Psoas muscle (tissue), 8 donors: ENCODE measurements around the gene NRTN. TPM values are rescaled to one million over a fixed set of nuclear protein-coding genes. Genes with fewer than 3 reads are reported as not detected.

Source experiments
- ATAC-seq, 4 donors: fragments of 200-7000 bp; cut with Tn5 transposase; one replicate each; pipeline ENCODE4 v1.9.1; 2020; ENCODE audit warnings: moderate library complexity in 3 of 4, mild to moderate bottlenecking in 2 of 4
- DNase-seq, 2 donors: peaks; one replicate each; pipeline ENCODE4 v3.0.0-alpha.2; 2020
- H3K27ac ChIP-seq: fragments of 200-600 bp; one replicate; pipeline ENCODE4 v1.8.0; 2022
- H3K27me3 ChIP-seq, 3 donors: fragments of 200-600 bp in 1 of 3; one replicate each; pipeline versions ENCODE4 v1.6.1 to v1.8.0; 2013 to 2022; ENCODE audit warnings: low read length in 2 of 3, mild to moderate bottlenecking in 2 of 3, moderate library complexity in 1 of 3; ENCODE audit not compliant: insufficient read depth in 3 of 3
- H3K36me3 ChIP-seq, 2 donors: fragments of 200-600 bp in 1 of 2; one replicate each; pipeline versions ENCODE4 v1.6.1 to v1.8.0; 2013 to 2022; ENCODE audit warnings: low read depth in 1 of 2, mild to moderate bottlenecking in 1 of 2, moderate library complexity in 1 of 2; ENCODE audit not compliant: insufficient read depth in 1 of 2
- H3K4me1 ChIP-seq: fragments of 200-600 bp; one replicate; pipeline ENCODE4 v1.8.0; 2022
- H3K4me3 ChIP-seq: fragments of 200-600 bp; one replicate; pipeline ENCODE4 v1.8.0; 2022; ENCODE audit warnings: mild to moderate bottlenecking
- H3K9me3 ChIP-seq: fragments of 200-600 bp; one replicate; pipeline ENCODE4 v1.8.0; 2022
- WGBS, 3 donors: extraction: QIAGEN DNeasy Blood & Tissue Kit; methylation state at CpG; one replicate each; pipeline versions ENCODE4 v1.1.6 to v1.1.7; 2013; 5-methylcytosine and 5-hydroxymethylcytosine counted together
- intact Hi-C, 2 donors: fragments of 100-400 bp; cut with DNase I; formaldehyde crosslinking; loops; one replicate each; pipeline versions ENCODE4 v1.11.0 to v1.14.2; 2022
- polyA plus RNA-seq, 3 donors: library from polyadenylated mRNA; stranded (reverse); fragments of 200-250 nt; gene quantifications; one replicate each; pipeline ENCODE4 v1.2.3, GENCODE V29; 2013
- total RNA-seq, 4 donors: library from RNA; stranded (reverse); fragmentation: NEBNext Ultra II Directional in 2 of 4; extraction: Animal tissue kit (Norgen Biotek cat#: 25700) in 2 of 4; gene quantifications; one replicate each; pipeline versions ENCODE4 v1.2.1 to v1.2.4, GENCODE V29; 2021 to 2023
- TF ChIP-seq, protein P1 (sequence below): fragments of 200-600 bp; IDR thresholded peaks from one replicate; pipeline ENCODE4 v1.8.0; 2022; ENCODE audit warnings: antibody characterized with exemption
- donor health status: healthy with polysubstance abuse.
- donor health status: DM: no; HTN: no; CAD: no; lungs with moderate emphysema.
- donor health status: Bipolar disorder and iron deficiency.
- donor health status: healthy.
- donor health status: DM: yes; HTN: yes; CAD: no.
- donor health status: DM: no; HTN: no; CAD: no.
- donor health status: DM: no; HTN: no; CAD: no.
- donor health status: DM: yes; HTN: yes; CAD: no.

The NRTN gene
- total and polyA plus RNA-seq, 7 donors, result not detected

DNA sequence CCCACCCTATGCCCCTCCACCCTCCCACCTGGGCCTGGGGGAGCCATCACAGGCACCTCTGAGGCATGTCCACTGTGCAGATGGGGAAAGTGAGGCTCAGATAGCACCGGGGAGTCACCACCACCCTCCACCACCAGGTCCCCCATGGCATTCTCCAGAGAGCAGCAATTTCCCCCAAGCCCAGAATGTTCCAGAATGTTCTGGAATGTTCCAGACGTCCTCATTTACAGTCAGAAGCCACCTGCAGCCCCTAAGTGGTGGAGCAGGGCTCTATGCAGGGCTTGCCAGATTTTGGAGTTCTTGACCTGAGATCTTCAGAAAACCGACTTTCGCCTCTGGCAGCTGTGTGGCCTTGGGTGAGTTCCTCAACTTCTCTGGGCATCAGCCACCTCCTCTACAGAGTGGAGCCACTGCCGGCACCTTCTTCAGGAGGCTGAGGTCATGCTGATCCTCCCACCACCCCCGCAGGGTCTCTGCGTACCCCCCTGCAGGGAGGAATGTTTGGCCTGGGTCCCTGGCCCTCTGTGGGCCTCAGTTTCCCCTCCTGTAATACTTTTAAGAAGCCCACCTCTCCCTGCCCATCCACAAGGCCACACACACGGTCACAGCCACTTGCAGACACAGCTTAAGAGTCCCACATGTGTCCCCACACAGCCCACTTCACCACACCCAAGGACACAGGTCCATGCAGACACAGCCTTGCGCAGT, 59.3 kb downstream of the NRTN start:
- no peaks in the 10 kb centered on the region for H3K36me3 ChIP-seq
- no peaks in the 10 kb centered on the region for H3K4me1 ChIP-seq
- WGBS, 3 donors, result 70 to 76% (median 71%) methylated on average over 9 of the region's 9 CpGs
- no peak for ATAC-seq
- H3K9me3 ChIP-seq, result no peaks in the 10 kb centered on the region
- H3K4me3 ChIP-seq, result no peak overlapping the region
- intact Hi-C loops, result no loop called here
- no peak for DNase-seq
- peaks cover 0 to 7% (median 7%) of the 10 kb centered on the region in 3 donors for H3K27me3 ChIP-seq
- TF ChIP-seq, protein P1, sequence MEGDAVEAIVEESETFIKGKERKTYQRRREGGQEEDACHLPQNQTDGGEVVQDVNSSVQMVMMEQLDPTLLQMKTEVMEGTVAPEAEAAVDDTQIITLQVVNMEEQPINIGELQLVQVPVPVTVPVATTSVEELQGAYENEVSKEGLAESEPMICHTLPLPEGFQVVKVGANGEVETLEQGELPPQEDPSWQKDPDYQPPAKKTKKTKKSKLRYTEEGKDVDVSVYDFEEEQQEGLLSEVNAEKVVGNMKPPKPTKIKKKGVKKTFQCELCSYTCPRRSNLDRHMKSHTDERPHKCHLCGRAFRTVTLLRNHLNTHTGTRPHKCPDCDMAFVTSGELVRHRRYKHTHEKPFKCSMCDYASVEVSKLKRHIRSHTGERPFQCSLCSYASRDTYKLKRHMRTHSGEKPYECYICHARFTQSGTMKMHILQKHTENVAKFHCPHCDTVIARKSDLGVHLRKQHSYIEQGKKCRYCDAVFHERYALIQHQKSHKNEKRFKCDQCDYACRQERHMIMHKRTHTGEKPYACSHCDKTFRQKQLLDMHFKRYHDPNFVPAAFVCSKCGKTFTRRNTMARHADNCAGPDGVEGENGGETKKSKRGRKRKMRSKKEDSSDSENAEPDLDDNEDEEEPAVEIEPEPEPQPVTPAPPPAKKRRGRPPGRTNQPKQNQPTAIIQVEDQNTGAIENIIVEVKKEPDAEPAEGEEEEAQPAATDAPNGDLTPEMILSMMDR, result no peak
- H3K27ac ChIP-seq, result no peak overlapping the region

DNA sequence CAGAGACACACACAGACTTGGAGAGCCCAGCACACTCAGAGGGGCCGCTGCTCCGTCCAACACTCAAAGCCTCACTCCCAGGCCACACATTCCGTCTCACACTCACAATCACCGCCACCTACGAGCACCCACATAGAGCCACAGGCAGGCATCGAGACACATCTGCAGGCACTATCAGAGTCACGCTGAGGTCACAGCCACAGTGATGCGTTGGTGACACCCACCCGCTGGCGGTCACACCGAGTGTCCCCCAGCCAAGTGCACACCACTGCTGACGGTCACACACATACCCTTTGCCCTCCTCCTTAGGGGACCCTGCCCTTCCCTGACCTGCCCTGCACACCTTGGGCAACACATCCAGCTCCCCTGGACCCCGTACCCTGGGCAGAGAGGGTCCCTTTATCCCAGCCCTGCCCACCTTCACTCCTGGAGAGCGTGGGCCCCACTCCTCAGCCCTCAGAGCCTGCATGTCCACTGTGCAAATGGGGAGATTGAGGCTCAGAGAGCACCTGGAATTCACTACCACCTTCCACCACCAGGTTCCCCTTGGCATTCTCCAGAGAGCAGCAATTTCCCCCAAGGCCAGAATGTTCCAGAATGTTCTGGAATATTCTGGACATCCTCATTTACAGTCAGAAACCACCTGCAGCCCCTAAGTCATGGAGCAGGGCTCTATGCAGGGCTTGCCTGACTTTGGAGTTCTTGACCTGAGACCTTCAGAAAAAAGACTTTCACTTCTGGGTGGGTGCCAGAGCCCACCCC, 60.0 kb downstream of the NRTN start:
- Histone ChIP-seq H3K36me3 (no peaks in the 10 kb centered on the region), H3K4me1 (no peaks in the 10 kb centered on the region), H3K4me3 (no peak overlapping the region), H3K27ac (no peak overlapping the region), H3K27me3 (peaks cover 0 to 7% (median 7%) of the 10 kb centered on the region in 3 donors), H3K9me3 (no peaks in the 10 kb centered on the region)
- TF ChIP-seq, protein P1, result no peak
- intact Hi-C loops, result no loop called here
- 71 to 75% (median 73%) methylated on average over 12 to 14 of the region's 14 CpGs for WGBS, 3 donors
- ATAC-seq (no peak), DNase-seq (no peak)

DNA sequence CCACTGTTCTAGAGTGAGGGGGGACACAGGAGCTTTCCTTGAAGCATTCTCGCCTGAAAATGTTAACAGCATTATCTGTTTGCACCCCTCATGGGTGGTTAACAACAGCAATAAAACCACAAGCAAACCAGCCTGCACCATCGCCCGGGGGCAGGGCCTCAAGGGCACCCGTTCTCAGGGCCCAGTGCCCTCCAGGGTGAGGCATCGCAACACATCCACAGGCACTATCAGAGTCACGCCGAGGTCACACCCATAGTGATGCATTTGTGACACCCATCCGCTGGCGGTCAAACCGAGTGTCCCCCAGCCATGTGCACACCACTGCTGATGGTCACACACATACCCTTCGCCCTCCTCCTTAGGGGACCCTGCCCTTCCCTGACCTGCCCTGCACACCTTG, 60.9 kb downstream of the NRTN start:
- Histone ChIP-seq H3K36me3 (no peaks in the 10 kb centered on the region), H3K9me3 (no peaks in the 10 kb centered on the region), H3K4me3 (no peak overlapping the region), H3K27ac (no peak overlapping the region), H3K4me1 (no peaks in the 10 kb centered on the region), H3K27me3 (peaks cover 0 to 7% (median 4%) of the 10 kb centered on the region in 3 donors)
- WGBS, 3 donors, result 72 to 83% (median 75%) methylated on average over 10 to 11 of the region's 11 CpGs
- intact Hi-C loops, result no loop called here
- no peak for ATAC-seq
- DNase-seq, result no peak
- TF ChIP-seq, protein P1, result no peak

DNA sequence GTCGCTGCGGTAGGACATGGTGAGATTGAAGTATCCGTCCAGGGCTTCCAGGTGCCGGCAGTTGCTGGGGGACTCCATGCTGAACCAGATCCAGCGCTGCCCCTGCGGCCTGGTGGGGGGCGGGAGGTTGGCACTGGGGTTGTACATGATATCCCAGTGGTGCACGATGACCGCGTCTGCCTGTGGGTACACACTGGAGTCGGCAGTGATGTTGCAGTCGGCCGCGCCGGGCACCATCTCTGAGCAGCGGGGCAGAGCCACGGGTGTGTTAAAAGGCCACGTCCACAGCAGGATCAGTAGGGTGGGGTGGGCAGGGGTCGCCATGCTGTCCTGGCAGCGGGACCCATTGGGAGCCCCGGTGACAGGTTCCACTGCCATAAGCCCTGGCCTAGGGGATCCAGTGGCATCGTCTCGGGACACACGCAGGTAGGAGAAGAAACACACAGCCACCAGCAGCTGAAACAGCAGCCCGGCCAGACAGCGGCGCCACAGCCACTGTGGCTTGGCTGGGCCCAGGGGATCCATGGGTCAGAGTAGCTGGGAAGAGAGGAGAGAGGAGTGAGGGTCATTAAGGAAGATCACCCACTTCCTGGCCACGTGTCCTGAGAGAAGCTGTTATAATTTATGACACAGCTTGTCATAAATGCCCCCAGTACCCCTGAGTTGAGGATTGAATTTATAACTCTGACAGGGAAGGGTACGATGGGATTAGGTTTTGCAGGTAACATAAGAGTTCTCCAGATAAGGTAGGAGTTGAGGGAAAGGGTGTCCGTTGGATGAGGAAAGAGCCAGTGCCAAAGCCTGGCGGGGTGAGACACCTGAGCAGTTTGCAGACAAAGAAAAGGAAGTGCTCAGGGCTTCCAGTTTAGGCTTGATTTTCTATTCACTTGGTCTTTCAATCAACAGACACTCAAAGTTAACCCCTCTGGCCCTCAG, 62.6 kb downstream of the NRTN start:
- Histone ChIP-seq H3K9me3 (no peaks in the 10 kb centered on the region), H3K27ac (no peak overlapping the region), H3K4me1 (no peaks in the 10 kb centered on the region), H3K36me3 (no peaks in the 10 kb centered on the region), H3K27me3 (peaks cover 0 to 7% (median 4%) of the 10 kb centered on the region in 3 donors), H3K4me3 (no peak overlapping the region)
- WGBS, 3 donors, result 76 to 80% (median 78%) methylated on average over 26 to 31 of the region's 31 CpGs
- intact Hi-C loops, result no loop called here
- ATAC-seq, result no peak
- TF ChIP-seq, protein P1, result no peak
- no peak for DNase-seq
